ENCODE measurements around the gene DUSP8.
A peak's percentile ranks its signal among the peaks of the same experiment; 100 is the strongest.

DUSP8 gene

DNA sequence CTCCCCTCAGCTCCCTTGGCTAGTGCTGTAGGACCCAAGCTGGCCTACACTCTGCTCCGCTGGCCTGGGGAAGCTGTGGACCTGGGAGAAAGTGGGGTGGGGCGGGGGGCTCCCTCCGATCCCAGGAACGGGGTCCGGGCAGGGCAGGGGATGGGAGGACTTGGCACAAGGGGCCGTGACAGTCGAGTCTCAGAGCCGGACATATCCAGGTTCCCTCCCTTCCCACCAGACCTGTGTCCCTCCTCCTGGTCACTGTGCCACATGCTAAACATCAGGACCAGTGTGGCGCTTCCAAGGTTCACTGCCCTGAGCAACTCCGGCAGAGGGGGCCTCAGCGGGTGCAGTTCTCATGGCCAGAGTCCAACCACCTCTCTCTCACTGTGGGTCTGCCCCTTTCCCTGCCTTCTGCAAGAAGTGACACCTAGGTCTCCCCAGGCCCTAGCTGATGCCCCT lies 2.0 kb downstream of the DUSP8 start:
- POLR2A ChIA-PET = no interaction called here
- TF ChIP-seq SALL2 (tag by site-specific recombination; IDR thresholded peaks at IDR 0.05; ENCODE audit: borderline replicate concordance) (no peak), ZNF555 (tag by site-specific recombination; conservative IDR thresholded peaks at IDR 0.05) (no peak), ZEB2 (tag by site-specific recombination; IDR thresholded peaks at IDR 0.05) (no peak), ZNF529 (tag by site-specific recombination; IDR thresholded peaks at IDR 0.05; ENCODE audit: insufficient replicate concordance) (no peak), GLIS2 (tag by site-specific recombination; IDR thresholded peaks at IDR 0.05) (no peak), BCL11B (tag by site-specific recombination; IDR thresholded peaks at IDR 0.05; ENCODE audit: low read depth) (no peak), ZNF660 (tag by site-specific recombination; IDR thresholded peaks at IDR 0.05) (no peak), ZNF701 (tag by site-specific recombination; IDR thresholded peaks at IDR 0.05) (no peak), ZNF391 (tag by site-specific recombination; IDR thresholded peaks at IDR 0.05; ENCODE audit: borderline replicate concordance, low read depth) (no peak), ZBTB8A (tag by site-specific recombination; IDR thresholded peaks at IDR 0.05) (no peak), YY2 (tag by site-specific recombination; IDR thresholded peaks at IDR 0.05) (no peak), SP7 (tag by site-specific recombination; IDR thresholded peaks at IDR 0.05) (no peak), ZBTB48 (tag by site-specific recombination; IDR thresholded peaks at IDR 0.05) (no peak), ZNF776 (tag by site-specific recombination; IDR thresholded peaks at IDR 0.05; ENCODE audit: borderline replicate concordance) (no peak), ZNF544 (tag by site-specific recombination; IDR thresholded peaks at IDR 0.05) (no peak)
- TF ChIP-seq, protein P1, sequence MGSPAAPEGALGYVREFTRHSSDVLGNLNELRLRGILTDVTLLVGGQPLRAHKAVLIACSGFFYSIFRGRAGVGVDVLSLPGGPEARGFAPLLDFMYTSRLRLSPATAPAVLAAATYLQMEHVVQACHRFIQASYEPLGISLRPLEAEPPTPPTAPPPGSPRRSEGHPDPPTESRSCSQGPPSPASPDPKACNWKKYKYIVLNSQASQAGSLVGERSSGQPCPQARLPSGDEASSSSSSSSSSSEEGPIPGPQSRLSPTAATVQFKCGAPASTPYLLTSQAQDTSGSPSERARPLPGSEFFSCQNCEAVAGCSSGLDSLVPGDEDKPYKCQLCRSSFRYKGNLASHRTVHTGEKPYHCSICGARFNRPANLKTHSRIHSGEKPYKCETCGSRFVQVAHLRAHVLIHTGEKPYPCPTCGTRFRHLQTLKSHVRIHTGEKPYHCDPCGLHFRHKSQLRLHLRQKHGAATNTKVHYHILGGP (tag by site-specific recombination; IDR thresholded peaks at IDR 0.05) = no peak
- TF ChIP-seq, protein P2, sequence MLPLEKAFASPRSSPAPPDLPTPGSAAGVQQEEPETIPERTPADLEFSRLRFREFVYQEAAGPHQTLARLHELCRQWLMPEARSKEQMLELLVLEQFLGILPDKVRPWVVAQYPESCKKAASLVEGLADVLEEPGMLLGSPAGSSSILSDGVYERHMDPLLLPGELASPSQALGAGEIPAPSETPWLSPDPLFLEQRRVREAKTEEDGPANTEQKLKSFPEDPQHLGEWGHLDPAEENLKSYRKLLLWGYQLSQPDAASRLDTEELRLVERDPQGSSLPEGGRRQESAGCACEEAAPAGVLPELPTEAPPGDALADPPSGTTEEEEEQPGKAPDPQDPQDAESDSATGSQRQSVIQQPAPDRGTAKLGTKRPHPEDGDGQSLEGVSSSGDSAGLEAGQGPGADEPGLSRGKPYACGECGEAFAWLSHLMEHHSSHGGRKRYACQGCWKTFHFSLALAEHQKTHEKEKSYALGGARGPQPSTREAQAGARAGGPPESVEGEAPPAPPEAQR (tag by site-specific recombination; IDR thresholded peaks at IDR 0.05) = no peak
- Histone ChIP-seq H3K27ac (ENCODE audit: extremely low read depth, low read depth, low read length) (no peak overlapping the region), H3K36me3 (ENCODE audit: control insufficient read depth in 2 of 2, insufficient read depth in 1 of 2, low read length in 2 of 2) (peaks cover 0 to 6% of the 10 kb centered on the region in 2 experiments; a peak in 1 of 3 replicates), H3K9me3 (ENCODE audit: control insufficient read depth, insufficient read depth, low read depth, low read length) (no peaks in the 10 kb centered on the region), H3K4me1 (ENCODE audit: control insufficient read depth, insufficient read depth, low read length) (no peaks in the 10 kb centered on the region; the same call in 1 of the 2 replicates), H3K4me3 (ENCODE audit: low read depth, low read length) (no peak overlapping the region)
- CTCF ChIA-PET = interaction anchor here (0.7 to 1.3 kb wide), 2 partner anchors 12 to 23 kb away, joined by 4 read pairs; no protein-coding TSS in a partner anchor

DNA sequence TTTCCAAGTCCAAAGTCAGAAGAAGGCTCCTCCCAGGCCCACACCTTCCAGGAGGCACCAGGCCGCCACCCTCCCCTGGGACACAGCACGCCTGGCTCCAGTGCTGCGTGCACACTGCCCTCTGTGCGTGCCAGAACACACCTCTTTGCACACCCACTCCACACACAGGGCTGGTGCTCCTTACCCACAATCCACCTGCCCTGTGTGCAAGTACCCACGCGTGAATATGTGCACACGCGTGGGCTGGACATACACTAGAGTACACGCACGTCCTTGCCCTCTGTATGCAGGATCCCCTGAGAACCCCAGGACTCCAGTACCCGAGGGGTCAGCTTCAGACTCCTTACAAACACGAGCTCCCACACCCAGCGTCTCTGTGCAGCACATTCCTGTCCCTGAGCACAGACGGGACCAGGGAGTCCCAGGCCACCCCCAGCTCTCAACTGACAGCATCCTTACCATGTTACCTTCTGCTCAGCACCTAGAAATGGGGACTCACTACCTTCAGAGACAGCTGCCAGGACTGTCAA lies 2.8 kb downstream of the DUSP8 start:
- Histone ChIP-seq H3K36me3 (ENCODE audit: control insufficient read depth in 2 of 2, insufficient read depth in 1 of 2, low read length in 2 of 2) (peaks cover 0 to 6% of the 10 kb centered on the region in 2 experiments; a peak in 1 of 3 replicates), H3K27ac (ENCODE audit: extremely low read depth, low read depth, low read length) (no peak overlapping the region), H3K4me3 (ENCODE audit: low read depth, low read length) (no peak overlapping the region), H3K4me1 (ENCODE audit: control insufficient read depth, insufficient read depth, low read length) (no peaks in the 10 kb centered on the region; the same call in 1 of the 2 replicates), H3K9me3 (ENCODE audit: control insufficient read depth, insufficient read depth, low read depth, low read length) (no peaks in the 10 kb centered on the region)
- ChIA-PET POLR2A (no interaction called here), CTCF (interaction anchor here (0.7 kb wide), 2 partner anchors 11 to 23 kb away, joined by 4 read pairs; no protein-coding TSS in a partner anchor)
- peak; percentile 47; the same call in 1 of the 2 replicates for TF ChIP-seq KLF1 (tag by site-specific recombination; IDR thresholded peaks at IDR 0.05)
- peak; percentile 58 for TF ChIP-seq ZNF600 (tag by site-specific recombination; IDR thresholded peaks at IDR 0.05)
- TF ChIP-seq, protein P3, sequence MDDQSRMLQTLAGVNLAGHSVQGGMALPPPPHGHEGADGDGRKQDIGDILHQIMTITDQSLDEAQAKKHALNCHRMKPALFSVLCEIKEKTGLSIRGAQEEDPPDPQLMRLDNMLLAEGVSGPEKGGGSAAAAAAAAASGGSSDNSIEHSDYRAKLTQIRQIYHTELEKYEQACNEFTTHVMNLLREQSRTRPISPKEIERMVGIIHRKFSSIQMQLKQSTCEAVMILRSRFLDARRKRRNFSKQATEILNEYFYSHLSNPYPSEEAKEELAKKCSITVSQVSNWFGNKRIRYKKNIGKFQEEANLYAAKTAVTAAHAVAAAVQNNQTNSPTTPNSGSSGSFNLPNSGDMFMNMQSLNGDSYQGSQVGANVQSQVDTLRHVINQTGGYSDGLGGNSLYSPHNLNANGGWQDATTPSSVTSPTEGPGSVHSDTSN (CRISPR knock-in tag; IDR thresholded peaks at IDR 0.05) = no peak
- no peak for TF ChIP-seq ZNF549 (tag by site-specific recombination; IDR thresholded peaks at IDR 0.05)
- TF ChIP-seq KLF9 (tag by site-specific recombination; IDR thresholded peaks at IDR 0.05; ENCODE audit: low read depth) = no peak
- TF ChIP-seq, protein P4, sequence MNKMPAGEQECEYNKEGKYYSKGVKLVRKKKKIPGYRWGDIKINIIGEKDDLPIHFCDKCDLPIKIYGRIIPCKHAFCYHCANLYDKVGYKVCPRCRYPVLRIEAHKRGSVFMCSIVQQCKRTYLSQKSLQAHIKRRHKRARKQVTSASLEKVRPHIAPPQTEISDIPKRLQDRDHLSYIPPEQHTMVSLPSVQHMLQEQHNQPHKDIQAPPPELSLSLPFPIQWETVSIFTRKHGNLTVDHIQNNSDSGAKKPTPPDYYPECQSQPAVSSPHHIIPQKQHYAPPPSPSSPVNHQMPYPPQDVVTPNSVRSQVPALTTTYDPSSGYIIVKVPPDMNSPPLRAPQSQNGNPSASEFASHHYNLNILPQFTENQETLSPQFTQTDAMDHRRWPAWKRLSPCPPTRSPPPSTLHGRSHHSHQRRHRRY (tag by site-specific recombination; IDR thresholded peaks at IDR 0.05) = no peak
- TF ChIP-seq, protein P5, sequence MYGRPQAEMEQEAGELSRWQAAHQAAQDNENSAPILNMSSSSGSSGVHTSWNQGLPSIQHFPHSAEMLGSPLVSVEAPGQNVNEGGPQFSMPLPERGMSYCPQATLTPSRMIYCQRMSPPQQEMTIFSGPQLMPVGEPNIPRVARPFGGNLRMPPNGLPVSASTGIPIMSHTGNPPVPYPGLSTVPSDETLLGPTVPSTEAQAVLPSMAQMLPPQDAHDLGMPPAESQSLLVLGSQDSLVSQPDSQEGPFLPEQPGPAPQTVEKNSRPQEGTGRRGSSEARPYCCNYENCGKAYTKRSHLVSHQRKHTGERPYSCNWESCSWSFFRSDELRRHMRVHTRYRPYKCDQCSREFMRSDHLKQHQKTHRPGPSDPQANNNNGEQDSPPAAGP (tag by site-specific recombination; IDR thresholded peaks at IDR 0.05) = 0 out of 2 replicates have a peak, but pooled peaks have one; percentile 47
- TF ChIP-seq ZSCAN16 (tag by site-specific recombination; IDR thresholded peaks at IDR 0.05) = no peak
